Measurements from ENCODE around the gene CHRNA5.
"Not testable (repeated sequence)": the region's sequence is repeated elsewhere in the genome, so short reads cannot be mapped to it uniquely, and the experiment has no call there.

The CHRNA5 gene

DNA sequence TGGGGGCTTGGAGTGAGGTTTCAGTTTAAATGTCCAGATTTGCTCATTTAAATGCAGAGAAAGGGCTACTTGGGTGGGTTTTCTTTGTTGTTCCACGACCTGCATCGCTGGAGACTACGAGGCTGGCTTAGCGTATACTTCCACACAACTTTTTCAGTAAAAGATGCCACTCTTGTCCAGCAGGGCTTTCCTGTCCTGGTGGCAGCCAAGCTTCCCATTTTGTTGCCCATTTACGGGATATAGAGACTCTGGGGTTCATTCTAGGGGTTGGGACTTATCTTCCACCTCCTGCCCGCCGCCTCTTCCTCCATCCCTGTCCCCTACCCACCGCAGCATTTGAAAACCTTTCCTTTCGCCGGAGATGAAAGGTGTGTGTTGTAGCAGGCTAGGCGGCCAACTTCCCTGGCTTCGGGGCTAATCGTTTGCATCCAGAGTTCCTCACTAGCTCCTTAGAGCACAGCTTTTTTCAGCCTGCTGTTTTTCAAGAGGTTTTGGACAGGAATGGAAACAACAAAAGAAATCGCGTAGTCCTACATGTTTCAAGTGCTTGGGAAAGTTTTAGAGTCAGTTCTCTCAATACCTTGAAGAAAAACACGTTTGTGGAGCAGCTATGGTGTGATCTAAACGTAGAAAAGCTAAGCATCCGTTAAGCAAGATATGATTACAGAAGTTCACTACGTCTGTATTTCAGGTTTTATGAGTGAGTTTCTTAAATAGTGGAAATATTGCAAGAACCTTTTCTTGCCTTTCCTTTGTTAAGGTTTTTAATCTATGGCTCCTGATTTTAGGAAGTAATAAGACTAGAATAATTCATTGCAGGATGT is 843 bp downstream of the CHRNA5 start:
- peak in 1 of 6 experiments; percentile 35 for DNase-seq

DNA sequence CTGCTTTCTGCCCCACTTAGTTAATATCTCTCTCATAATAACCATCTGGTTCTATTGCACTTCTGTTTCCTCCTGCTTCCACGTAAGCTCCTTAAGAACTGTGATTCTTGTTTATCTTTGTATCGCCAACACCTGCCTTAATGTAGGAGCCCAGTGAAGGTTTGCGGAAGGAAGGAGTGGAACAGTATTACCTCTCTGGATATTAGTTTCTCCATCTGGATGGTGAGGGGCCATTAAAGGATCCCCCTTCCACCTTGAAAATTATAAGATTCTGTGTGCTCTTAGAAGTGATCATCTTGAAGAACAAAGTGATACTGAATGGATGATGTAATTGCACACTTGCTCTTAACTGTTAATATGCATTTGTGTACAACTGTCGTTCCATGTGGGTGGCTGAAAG is 2.2 kb downstream of the CHRNA5 start:
- DNase-seq = no peak

DNA sequence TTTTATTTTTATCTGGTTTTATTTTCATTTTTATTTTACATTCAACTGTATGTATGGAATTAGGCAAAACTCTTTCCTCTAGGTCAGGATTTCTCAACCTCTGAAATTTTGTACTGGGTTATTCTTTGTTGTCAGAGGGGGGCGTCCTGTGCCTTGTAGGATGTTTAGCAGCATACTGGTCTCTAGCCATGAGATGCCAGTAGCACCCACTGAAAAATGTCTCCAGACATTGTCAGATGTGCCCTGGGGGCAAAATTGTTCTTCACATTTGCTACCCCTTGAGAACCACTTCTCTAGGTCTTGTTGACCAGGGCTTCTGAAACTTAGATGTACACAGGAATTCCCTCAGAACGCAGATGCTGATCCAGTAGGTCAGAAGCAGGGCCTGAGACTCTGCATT is 5.4 kb downstream of the CHRNA5 start:
- DNase-seq = no peak

- DNase-seq = no peak
These were observed 6.1 kb downstream of the CHRNA5 start for GRCh38 chr15:78571382-78571781.

DNA sequence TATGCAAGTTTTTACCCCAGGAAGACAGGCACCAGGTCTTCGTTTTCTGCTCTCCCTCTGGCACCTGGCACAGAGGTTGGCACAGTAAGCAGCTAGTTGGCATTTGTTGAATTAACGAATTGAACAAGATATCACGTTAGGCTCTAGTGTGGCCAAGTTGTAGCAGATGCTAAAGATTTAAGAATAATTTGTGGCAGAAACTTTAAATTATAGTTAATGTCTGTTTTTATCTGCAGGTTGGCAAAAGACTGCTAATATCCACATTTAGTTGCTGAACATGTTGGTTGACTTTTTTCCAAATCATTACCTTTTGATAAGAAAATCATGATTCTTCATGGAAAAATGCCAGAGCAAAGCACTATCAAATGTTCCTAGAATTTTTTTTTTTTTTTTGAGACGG is 8.1 kb downstream of the CHRNA5 start:
- no peak for DNase-seq

- DNase-seq = no peak
These were observed 9.6 kb downstream of the CHRNA5 start for GRCh38 chr15:78574944-78575343.

GRCh38 chr15:78597583-78597982 is 32.3 kb downstream of the CHRNA5 start:
- no peak for DNase-seq

DNA sequence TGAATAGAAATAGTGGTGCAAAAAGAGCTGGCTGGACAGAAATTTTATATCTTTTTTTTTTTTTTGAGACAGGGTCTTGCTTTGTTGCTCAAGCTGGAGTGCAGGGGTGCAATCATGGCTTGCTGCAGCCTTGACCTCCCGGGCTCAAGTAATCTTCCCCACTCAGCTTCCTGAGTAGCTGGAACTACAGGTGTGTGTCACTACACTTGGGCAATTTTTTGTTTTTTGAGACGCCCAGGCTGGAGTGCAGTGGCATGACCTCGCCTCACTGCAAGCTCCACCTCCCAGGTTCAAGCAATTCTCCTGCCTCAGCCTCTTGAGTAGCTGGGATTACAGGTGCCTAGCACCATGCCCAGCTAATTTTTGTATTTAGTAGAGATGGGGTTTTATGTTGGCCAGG is 33.0 kb downstream of the CHRNA5 start:
- no peak for DNase-seq

DNA sequence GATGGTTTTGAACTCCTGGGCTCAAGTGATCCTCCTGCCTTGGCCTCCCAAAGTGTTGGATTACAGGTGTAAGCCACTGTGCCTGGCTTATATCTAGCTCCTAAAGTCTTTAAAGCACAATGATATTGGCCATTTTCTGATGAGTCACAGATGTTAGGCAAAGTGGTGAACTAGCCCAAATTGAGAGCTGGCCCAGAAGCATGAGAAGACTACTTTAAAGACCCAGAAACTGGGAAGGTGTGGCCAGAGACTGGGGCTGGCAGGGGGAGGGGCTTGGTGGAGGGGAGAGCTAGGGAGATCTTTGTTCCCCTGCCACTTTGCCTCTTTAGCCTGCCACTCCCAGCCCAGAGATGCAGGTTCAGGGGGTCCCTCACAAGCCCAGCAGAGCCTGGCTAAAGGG is 33.9 kb downstream of the CHRNA5 start:
- no peak for DNase-seq

GRCh38 chr15:78603467-78603866 is 38.1 kb downstream of the CHRNA5 start:
- no peak for DNase-seq

DNA sequence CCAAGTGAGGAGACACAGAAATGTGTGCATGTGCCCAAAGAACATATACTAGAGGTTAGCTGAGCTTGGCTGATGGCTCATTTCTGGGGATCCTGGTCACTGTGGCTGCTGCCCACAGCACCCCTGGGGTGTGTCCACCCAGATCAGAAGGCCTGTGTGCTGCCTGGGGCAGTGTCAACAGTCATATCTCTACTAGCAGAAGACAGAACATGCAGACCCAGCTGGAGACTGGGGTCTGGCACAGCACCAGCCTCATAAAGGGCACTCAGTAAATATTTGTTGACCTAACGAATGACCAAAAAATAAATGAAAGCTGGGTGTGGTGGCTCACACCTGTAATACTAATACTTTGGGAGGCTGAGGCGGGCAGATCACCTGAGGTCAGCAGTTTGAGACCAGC is 39.1 kb downstream of the CHRNA5 start:
- no peak for DNase-seq

- no peak for DNase-seq
These were observed 39.9 kb downstream of the CHRNA5 start for GRCh38 chr15:78605201-78605600.

GRCh38 chr15:78605680-78606079 is 40.4 kb downstream of the CHRNA5 start:
- no peak for DNase-seq

DNA sequence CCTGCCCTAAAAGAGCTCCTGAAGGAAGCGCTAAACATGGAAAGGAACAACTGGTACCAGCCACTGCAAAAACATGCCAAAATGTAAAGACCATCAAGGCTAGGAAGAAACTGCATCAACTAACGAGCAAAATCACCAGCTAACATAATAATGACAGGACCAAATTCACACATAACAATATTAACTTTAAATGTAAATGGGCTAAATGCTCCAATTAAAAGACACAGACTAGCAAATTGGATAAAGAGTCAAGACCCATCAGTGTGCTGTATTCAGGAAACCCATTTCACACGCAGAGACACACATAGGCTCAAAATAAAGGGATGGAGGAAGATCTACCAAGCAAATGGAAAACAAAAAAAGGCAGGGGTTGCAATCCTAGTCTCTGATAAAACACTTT is 44.2 kb downstream of the CHRNA5 start:
- not testable (repeated sequence) for DNase-seq

GRCh38 chr15:78614021-78614420 is 48.7 kb downstream of the CHRNA5 start:
- no peak for DNase-seq

- DNase-seq = no peak
These were observed 49.9 kb downstream of the CHRNA5 start for GRCh38 chr15:78615151-78615589.

DNA sequence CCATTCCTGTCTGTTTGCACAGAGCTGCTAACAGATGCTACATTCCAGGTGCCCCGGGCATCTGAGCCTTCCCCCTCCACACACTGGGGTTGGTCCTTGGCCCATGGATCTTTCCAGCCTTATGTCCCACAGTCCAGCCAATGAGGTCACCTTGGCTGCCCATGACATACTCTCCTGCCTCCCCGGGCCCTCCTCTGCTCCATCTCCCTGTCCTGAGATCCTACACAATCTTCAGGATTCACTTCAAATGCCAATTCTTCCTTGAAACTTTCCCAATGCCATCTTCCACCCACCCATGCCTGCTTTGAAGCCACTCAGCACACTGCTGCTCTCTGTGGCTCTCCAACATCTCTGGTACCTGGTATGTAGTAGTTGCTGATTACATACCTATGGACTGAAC is 51.2 kb downstream of the CHRNA5 start:
- DNase-seq = no peak

GRCh38 chr15:78617076-78617475 is 51.8 kb downstream of the CHRNA5 start:
- no peak for DNase-seq

GRCh38 chr15:78617516-78617915 is 52.2 kb downstream of the CHRNA5 start:
- no peak for DNase-seq

DNA sequence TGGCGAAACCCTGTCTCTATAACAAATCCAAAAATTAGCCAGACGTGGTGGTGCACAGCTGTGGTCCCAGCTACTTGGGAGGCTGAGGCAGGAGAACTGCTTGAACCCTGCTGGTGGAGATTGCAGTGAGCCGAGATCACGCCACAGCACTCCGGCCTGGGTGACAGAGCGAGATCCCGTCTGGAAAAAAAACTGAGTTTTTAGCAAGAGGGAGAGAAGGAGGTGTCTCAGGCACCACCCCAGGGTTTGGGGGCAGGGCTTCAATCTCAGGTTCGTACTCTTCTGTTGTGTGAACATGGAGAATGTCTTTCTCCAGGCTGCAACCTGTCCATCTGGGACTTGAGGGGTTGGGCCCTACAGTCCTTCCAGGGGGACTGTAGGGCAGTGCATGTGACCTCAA is 52.7 kb downstream of the CHRNA5 start:
- no peak for DNase-seq

GRCh38 chr15:78618490-78618934 is 53.2 kb downstream of the CHRNA5 start:
- DNase-seq = peak; percentile 24 to 77 (median 70)

GRCh38 chr15:78619022-78619950 is 54.0 kb downstream of the CHRNA5 start:
- DNase-seq = no peak

- no peak for DNase-seq
These were observed 54.8 kb downstream of the CHRNA5 start for GRCh38 chr15:78620021-78620526.

Measured in stimulated activated naive CD4-positive, alpha-beta T cell (primary cell).